BJ (cell line): ENCODE data around the gene UNC5A. TPM values are rescaled to one million over a fixed set of nuclear protein-coding genes. Genes with fewer than 3 reads are reported as not detected.

Experiments used
- CTCF ChIA-PET: fragments of 350-600 bp; formaldehyde crosslinking; extraction: SDS; loops from one replicate; lab custom pipeline; 2021; ENCODE audit warnings: antibody characterized with exemption, inconsistent platforms; lab: Yijun Ruan, JAX
- POLR2A ChIA-PET: fragments of 300-600 bp; sonication (Branson Sonifier 250); formaldehyde crosslinking; extraction: SDS; loops from one replicate; lab custom pipeline; 2021; ENCODE audit warnings: antibody characterized with exemption; lab: Charles Lee
- DNase-seq: peaks from one replicate; pipeline ENCODE4 v3.0.0-alpha.2; 2011; ENCODE audit warnings: low read depth
- H3K27me3 ChIP-seq: 2 replicates; pipeline ENCODE4 v1.6.0; 2011; ENCODE audit warnings: low read length; ENCODE audit not compliant: control insufficient read depth, insufficient read depth
- H3K36me3 ChIP-seq: 2 replicates; pipeline ENCODE4 v1.5.1; 2011; ENCODE audit warnings: low read length; ENCODE audit not compliant: control insufficient read depth, insufficient read depth
- H3K4me3 ChIP-seq: 2 replicates; pipeline ENCODE4 v1.5.1; 2011; ENCODE audit warnings: low read depth, mild to moderate bottlenecking, control low read depth, low read length
- polyA plus RNA-seq: library from polyadenylated mRNA; depleted of rRNA; stranded (reverse); fragments of >200 nt; gene quantifications from 2 replicates; pipeline ENCODE4 v1.2.3, GENCODE V29; 2011
- TF ChIP-seq, protein P1 (sequence below): IDR thresholded peaks from 2 replicates; pipeline ENCODE4 v1.5.1; 2011; ENCODE audit warnings: low read depth, mild to moderate bottlenecking, control low read depth, inconsistent platforms, low read length, moderate library complexity; ENCODE audit not compliant: insufficient read depth

The UNC5A gene
- polyA plus RNA-seq, 1 experiment = not detected

DNA sequence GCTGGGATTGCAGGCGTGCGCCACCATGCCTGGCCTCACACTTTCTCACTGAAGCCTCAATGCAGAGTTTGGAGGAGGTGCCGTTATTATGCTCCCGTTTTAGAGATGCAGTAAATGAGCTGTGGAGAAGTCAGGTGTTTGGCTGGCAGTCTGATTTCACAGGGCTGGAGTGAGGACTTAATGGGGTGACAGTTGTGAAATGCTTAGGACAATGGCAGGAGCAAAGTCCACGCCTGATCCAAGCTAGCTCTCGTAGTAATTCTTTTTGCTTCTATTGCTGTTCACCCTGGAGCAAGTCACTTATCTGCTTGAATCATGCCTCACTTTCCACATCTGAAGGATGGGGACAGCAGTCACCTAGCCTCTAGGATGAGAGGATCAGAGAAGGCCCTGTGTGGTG is 21.8 kb downstream of the UNC5A start:
- Histone ChIP-seq H3K36me3 (no peaks in the 10 kb centered on the region), H3K4me3 (no peak overlapping the region), H3K27me3 (peaks cover 6% of the 10 kb centered on the region; the same call in 1 of the 2 replicates)
- DNase-seq = no peak
- TF ChIP-seq, protein P1, sequence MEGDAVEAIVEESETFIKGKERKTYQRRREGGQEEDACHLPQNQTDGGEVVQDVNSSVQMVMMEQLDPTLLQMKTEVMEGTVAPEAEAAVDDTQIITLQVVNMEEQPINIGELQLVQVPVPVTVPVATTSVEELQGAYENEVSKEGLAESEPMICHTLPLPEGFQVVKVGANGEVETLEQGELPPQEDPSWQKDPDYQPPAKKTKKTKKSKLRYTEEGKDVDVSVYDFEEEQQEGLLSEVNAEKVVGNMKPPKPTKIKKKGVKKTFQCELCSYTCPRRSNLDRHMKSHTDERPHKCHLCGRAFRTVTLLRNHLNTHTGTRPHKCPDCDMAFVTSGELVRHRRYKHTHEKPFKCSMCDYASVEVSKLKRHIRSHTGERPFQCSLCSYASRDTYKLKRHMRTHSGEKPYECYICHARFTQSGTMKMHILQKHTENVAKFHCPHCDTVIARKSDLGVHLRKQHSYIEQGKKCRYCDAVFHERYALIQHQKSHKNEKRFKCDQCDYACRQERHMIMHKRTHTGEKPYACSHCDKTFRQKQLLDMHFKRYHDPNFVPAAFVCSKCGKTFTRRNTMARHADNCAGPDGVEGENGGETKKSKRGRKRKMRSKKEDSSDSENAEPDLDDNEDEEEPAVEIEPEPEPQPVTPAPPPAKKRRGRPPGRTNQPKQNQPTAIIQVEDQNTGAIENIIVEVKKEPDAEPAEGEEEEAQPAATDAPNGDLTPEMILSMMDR = no peak
- ChIA-PET POLR2A (no interaction called here), CTCF (interaction anchor here (0.6 kb wide), 1 partner anchor 373 kb away, joined by 3 read pairs; no protein-coding TSS in a partner anchor)

DNA sequence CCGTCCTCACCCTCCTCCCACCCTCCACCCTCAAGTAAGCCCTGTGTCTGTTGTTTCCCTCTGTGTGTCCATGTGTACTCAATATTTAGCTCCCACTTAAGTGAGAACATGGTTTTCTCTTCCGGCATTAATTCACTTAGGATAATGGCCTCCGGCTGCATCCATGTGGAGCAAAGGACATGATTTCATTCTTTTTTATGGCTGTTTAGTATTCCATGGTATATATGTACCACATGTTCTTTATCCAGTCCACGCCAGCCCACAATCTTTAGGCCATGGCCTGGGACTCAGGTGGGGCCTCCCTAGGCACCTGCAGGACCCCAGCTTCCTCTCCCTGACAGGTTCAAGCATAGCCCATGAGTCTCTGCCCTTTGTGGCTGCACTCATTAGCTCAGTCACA is 22.9 kb downstream of the UNC5A start:
- ChIA-PET POLR2A (no interaction called here), CTCF (no interaction called here)
- Histone ChIP-seq H3K4me3 (no peak overlapping the region), H3K27me3 (peaks cover 6% of the 10 kb centered on the region; the same call in 1 of the 2 replicates), H3K36me3 (no peaks in the 10 kb centered on the region)
- TF ChIP-seq, protein P1 = no peak
- no peak for DNase-seq

DNA sequence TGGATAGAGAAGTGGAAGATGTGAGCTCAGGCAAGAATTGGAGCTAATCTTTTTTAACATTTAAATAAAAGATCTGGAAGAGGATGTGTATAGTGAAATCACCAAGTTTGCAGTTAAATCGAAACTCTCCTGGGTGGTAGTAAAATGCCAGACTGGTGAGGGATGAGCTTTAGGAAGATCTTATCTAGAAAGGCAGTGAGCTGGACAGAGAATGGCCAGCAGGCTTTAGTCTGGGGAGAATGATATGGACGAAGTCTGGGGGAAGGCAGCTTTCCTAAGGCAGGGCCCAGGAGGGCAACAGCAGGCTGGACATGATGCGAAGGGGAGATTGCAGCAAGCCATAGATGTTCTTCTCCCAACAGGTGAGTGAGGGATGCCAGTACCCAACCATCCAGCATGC is 25.6 kb downstream of the UNC5A start:
- ChIA-PET CTCF (interaction anchor here (1.0 kb wide), 1 partner anchor 10 kb away, joined by 4 read pairs; no protein-coding TSS in a partner anchor), POLR2A (no interaction called here)
- TF ChIP-seq, protein P1 = no peak
- DNase-seq = no peak
- Histone ChIP-seq H3K36me3 (no peaks in the 10 kb centered on the region), H3K4me3 (no peak overlapping the region), H3K27me3 (peaks cover 6% of the 10 kb centered on the region; the same call in 1 of the 2 replicates)

DNA sequence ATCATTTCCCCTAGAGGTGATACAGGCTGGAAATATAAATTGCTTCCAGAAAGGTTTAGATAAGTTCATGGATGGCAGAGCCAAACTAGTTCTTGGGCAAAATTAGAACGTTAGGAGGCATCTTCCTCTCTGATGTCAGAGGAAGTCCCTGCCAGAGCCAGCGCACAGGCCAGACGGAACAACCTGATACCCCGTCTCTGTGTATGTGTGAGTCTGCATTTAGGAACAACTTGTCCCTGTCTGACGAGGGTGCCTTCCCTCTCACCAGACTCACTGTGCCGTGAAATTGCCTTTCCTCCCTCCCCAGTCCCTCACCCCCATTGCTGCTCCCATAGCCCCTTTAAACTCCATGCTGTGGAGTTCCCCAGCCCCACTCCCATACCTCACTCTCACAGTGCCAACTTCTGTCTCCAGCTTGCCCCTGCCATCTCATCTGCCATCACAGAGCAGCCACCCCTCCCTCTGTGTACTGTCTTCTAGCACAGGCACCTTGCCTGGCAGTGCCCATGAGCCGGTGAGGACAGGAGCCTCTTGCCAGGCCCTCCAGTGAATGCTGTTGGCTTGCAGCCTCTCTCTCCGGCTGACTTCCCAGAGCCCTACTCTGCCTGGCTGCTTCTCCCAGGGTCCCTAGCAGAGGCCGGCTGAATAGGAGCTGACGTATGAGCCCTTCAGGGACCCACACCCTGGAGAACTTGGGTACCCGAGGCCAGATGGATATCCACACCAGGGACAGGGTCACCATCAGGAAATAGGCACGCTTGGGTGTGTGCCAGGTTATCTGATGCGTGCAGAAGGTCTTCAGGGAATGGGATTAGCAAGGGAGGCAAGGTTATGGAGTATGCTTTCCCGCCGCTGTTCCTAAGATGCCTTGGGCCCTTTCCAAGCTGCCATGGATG is 26.7 kb downstream of the UNC5A start:
- DNase-seq = no peak
- H3K4me3 ChIP-seq = no peak overlapping the region
- 0 out of 2 replicates have a peak, but pooled peaks cover 2% of the 10 kb centered on the region for H3K27me3 ChIP-seq
- TF ChIP-seq, protein P1 = no peak
- CTCF ChIA-PET = no interaction called here
- POLR2A ChIA-PET = no interaction called here
- H3K36me3 ChIP-seq = no peaks in the 10 kb centered on the region

DNA sequence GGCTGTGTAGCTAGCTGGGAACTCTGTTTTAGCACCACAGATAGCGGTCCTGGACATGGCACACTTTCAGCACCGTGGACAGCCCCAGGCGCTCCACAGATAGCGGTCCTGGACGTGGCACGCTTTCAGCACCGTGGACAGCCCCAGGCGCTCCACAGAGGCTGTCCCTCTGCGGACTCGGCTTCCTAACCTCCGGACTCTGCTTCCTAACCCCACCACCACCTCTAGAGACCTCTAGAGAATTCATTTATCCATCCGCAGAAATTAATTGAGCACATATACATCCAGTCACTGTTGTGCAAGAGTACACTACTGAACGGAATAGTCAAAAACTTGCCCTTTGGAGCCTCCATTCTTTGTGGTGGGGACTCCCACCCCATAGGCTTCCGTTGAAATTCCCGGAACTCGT is 27.4 kb downstream of the UNC5A start:
- ChIA-PET CTCF (no interaction called here), POLR2A (no interaction called here)
- Histone ChIP-seq H3K36me3 (no peaks in the 10 kb centered on the region), H3K27me3 (0 out of 2 replicates have a peak, but pooled peaks cover 2% of the 10 kb centered on the region), H3K4me3 (no peak overlapping the region)
- no peak for DNase-seq
- TF ChIP-seq, protein P1 = no peak
